ENCODE measurements around the gene CFLAR.

DNA sequence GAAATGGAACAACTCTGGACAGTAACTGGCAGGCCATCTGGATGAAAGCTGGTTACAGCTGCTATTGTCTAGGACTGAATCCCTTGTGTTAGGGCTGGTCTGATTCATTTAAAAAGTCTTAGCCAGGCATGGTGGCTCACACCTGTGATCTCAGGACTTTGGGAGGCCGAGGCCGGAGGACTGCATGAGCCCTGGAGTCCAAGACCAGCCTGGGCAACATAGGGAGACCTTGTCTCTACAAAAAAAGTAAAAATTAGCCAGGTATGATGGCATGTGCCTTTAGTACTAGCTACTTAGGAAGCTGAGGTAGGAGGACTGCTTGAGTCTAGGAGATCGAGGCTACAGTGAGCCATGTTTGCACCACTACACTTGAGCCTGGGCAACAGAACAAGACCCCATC, 15.5 kb upstream of the CFLAR start:
- TF ChIP-seq, protein P1, sequence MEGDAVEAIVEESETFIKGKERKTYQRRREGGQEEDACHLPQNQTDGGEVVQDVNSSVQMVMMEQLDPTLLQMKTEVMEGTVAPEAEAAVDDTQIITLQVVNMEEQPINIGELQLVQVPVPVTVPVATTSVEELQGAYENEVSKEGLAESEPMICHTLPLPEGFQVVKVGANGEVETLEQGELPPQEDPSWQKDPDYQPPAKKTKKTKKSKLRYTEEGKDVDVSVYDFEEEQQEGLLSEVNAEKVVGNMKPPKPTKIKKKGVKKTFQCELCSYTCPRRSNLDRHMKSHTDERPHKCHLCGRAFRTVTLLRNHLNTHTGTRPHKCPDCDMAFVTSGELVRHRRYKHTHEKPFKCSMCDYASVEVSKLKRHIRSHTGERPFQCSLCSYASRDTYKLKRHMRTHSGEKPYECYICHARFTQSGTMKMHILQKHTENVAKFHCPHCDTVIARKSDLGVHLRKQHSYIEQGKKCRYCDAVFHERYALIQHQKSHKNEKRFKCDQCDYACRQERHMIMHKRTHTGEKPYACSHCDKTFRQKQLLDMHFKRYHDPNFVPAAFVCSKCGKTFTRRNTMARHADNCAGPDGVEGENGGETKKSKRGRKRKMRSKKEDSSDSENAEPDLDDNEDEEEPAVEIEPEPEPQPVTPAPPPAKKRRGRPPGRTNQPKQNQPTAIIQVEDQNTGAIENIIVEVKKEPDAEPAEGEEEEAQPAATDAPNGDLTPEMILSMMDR (IDR thresholded peaks at IDR 0.05; ENCODE audit: low read depth, low read length, missing input control): no peak
- TF ChIP-seq, protein P2, sequence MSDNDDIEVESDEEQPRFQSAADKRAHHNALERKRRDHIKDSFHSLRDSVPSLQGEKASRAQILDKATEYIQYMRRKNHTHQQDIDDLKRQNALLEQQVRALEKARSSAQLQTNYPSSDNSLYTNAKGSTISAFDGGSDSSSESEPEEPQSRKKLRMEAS (IDR thresholded peaks at IDR 0.05): no peak
- no peak for TF ChIP-seq GABPA (IDR thresholded peaks at IDR 0.05 in 1 of 2, conservative IDR thresholded peaks at IDR 0.05 in 1 of 2)
- TF ChIP-seq, protein P3, sequence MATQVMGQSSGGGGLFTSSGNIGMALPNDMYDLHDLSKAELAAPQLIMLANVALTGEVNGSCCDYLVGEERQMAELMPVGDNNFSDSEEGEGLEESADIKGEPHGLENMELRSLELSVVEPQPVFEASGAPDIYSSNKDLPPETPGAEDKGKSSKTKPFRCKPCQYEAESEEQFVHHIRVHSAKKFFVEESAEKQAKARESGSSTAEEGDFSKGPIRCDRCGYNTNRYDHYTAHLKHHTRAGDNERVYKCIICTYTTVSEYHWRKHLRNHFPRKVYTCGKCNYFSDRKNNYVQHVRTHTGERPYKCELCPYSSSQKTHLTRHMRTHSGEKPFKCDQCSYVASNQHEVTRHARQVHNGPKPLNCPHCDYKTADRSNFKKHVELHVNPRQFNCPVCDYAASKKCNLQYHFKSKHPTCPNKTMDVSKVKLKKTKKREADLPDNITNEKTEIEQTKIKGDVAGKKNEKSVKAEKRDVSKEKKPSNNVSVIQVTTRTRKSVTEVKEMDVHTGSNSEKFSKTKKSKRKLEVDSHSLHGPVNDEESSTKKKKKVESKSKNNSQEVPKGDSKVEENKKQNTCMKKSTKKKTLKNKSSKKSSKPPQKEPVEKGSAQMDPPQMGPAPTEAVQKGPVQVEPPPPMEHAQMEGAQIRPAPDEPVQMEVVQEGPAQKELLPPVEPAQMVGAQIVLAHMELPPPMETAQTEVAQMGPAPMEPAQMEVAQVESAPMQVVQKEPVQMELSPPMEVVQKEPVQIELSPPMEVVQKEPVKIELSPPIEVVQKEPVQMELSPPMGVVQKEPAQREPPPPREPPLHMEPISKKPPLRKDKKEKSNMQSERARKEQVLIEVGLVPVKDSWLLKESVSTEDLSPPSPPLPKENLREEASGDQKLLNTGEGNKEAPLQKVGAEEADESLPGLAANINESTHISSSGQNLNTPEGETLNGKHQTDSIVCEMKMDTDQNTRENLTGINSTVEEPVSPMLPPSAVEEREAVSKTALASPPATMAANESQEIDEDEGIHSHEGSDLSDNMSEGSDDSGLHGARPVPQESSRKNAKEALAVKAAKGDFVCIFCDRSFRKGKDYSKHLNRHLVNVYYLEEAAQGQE (IDR thresholded peaks at IDR 0.05): no peak
- no peak for TF ChIP-seq YY1 (IDR thresholded peaks at IDR 0.05)
- TF ChIP-seq EGR1 (IDR thresholded peaks at IDR 0.05; ENCODE audit: low read depth in 2 of 2): no peak
- no peak for TF ChIP-seq TAF1 (conservative IDR thresholded peaks at IDR 0.05)
